Activated T-helper 2 cell treated with anti-CD3 and anti-CD28 coated beads, Interferon-gamma antibody, Interleukin-2, Interleukin-4, amounts not matched to agents 10 μg/mL and 5 μg/mL and 100 μg/mL, durations not matched to agents 14 hours and 24 hours and 36 hours (primary cell): Measurements from ENCODE around the gene PHLDB3. TPM values are rescaled to one million over a fixed set of nuclear protein-coding genes. Genes with fewer than 3 reads are reported as not detected.

Experiments
- DNase-seq: peaks from one replicate; pipeline ENCODE4 v3.0.0; 2021; ENCODE audit warnings: low spot score
- H3K27ac Mint-ChIP-seq: one replicate; pipeline ENCODE4 v1.8.0; 2021; ENCODE audit warnings: mixed read lengths
- H3K27me3 Mint-ChIP-seq: one replicate; pipeline ENCODE4 v1.8.0; 2021; ENCODE audit warnings: low read depth, mixed read lengths
- H3K36me3 Mint-ChIP-seq: one replicate; pipeline ENCODE4 v1.8.0; 2021; ENCODE audit warnings: low read depth, mixed read lengths
- H3K4me1 Mint-ChIP-seq: one replicate; pipeline ENCODE4 v1.8.0; 2021; ENCODE audit warnings: low read depth, mixed read lengths
- H3K4me3 Mint-ChIP-seq: one replicate; pipeline ENCODE4 v1.8.0; 2021; ENCODE audit warnings: low read depth, mild to moderate bottlenecking, moderate library complexity, mixed read lengths
- H3K9me3 Mint-ChIP-seq: one replicate; pipeline ENCODE4 v1.8.0; 2021; ENCODE audit warnings: mixed read lengths
- intact Hi-C: fragments of 100-400 bp; cut with micrococcal nuclease; formaldehyde crosslinking; loops from one replicate; pipeline ENCODE4 v1.15.1; 2023
- total RNA-seq: library from RNA; stranded (reverse); gene quantifications from 2 replicates; pipeline ENCODE4 v1.2.3, GENCODE V29; 2022

Gene PHLDB3
- total RNA-seq, 1 donor from 2014 or later: 25.3 TPM

- no peaks in the 10 kb centered on the region for H3K9me3 Mint-ChIP-seq
- peak; percentile 96 for DNase-seq
- H3K27ac Mint-ChIP-seq: peak overlapping the region; percentile 93
- H3K4me3 Mint-ChIP-seq: peak overlapping the region; percentile 87
- intact Hi-C loops: loop anchor here (1.0 to 5.0 kb wide), 4 partner anchors 28 to 93 kb away; partner anchors contain the start of genes IRGQ and ZNF576
- H3K27me3 Mint-ChIP-seq: no peaks in the 10 kb centered on the region
- H3K4me1 Mint-ChIP-seq: peaks cover 20% of the 10 kb centered on the region
- H3K36me3 Mint-ChIP-seq: peaks cover 35% of the 10 kb centered on the region
Observed at GRCh38 chr19:43503501-43504425, 783 bp downstream of the PHLDB3 start.

- peaks cover 20% of the 10 kb centered on the region for H3K4me1 Mint-ChIP-seq
- DNase-seq: no peak
- intact Hi-C loops: loop anchor here (5.0 kb wide), 1 partner anchor 55 kb away; no protein-coding TSS in a partner anchor
- no peak overlapping the region for H3K27ac Mint-ChIP-seq
- peaks cover 32% of the 10 kb centered on the region for H3K36me3 Mint-ChIP-seq
- H3K27me3 Mint-ChIP-seq: no peaks in the 10 kb centered on the region
- no peaks in the 10 kb centered on the region for H3K9me3 Mint-ChIP-seq
- no peak overlapping the region for H3K4me3 Mint-ChIP-seq
Observed at GRCh38 chr19:43502419-43502976, 2.0 kb downstream of the PHLDB3 start.

GRCh38 chr19:43501661-43502418 lies 2.7 kb downstream of the PHLDB3 start:
- H3K4me1 Mint-ChIP-seq: peaks cover 20% of the 10 kb centered on the region
- no peak overlapping the region for H3K4me3 Mint-ChIP-seq
- intact Hi-C loops: loop anchor here (5.0 kb wide), 1 partner anchor 55 kb away; no protein-coding TSS in a partner anchor
- peaks cover 35% of the 10 kb centered on the region for H3K36me3 Mint-ChIP-seq
- H3K9me3 Mint-ChIP-seq: no peaks in the 10 kb centered on the region
- H3K27me3 Mint-ChIP-seq: no peaks in the 10 kb centered on the region
- no peak for DNase-seq
- H3K27ac Mint-ChIP-seq: no peak overlapping the region

- Mint-ChIP-seq H3K9me3 (no peaks in the 10 kb centered on the region), H3K4me1 (peaks cover 10% of the 10 kb centered on the region), H3K27ac (no peak overlapping the region), H3K36me3 (peaks cover 37% of the 10 kb centered on the region), H3K27me3 (no peaks in the 10 kb centered on the region), H3K4me3 (no peak overlapping the region)
- intact Hi-C loops: no loop called here
- no peak for DNase-seq
Observed at GRCh38 chr19:43499042-43499441, 5.5 kb downstream of the PHLDB3 start.

GRCh38 chr19:43498233-43498842 lies 6.2 kb downstream of the PHLDB3 start:
- peaks cover 8% of the 10 kb centered on the region for H3K4me1 Mint-ChIP-seq
- H3K36me3 Mint-ChIP-seq: peaks cover 37% of the 10 kb centered on the region
- DNase-seq: no peak
- no peaks in the 10 kb centered on the region for H3K27me3 Mint-ChIP-seq
- no peaks in the 10 kb centered on the region for H3K9me3 Mint-ChIP-seq
- intact Hi-C loops: no loop called here
- H3K4me3 Mint-ChIP-seq: no peak overlapping the region
- no peak overlapping the region for H3K27ac Mint-ChIP-seq

DNA sequence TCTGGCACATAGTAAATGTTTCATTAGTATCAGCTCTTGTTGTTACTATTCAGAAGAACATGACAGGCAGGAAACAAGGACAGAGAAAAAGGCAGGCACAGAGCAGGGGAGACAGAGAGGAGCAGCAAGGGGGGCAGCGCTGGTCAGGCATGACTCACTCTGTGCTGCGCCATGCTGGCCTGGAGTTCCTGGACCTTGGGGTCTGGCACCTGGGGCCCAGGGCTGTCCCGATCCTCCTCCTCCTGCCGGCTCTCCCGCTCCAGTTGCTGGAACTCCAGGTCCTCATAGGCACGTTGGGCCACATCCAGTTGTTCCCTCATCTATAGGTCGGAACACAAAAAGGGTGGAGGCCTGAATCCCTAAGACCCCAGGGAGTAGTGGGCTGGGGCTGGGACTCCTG lies 7.6 kb downstream of the PHLDB3 start:
- Mint-ChIP-seq H3K27ac (no peak overlapping the region), H3K36me3 (peaks cover 30% of the 10 kb centered on the region), H3K4me3 (no peak overlapping the region), H3K27me3 (no peaks in the 10 kb centered on the region), H3K4me1 (peaks cover 2% of the 10 kb centered on the region), H3K9me3 (no peaks in the 10 kb centered on the region)
- intact Hi-C loops: no loop called here
- DNase-seq: no peak

DNA sequence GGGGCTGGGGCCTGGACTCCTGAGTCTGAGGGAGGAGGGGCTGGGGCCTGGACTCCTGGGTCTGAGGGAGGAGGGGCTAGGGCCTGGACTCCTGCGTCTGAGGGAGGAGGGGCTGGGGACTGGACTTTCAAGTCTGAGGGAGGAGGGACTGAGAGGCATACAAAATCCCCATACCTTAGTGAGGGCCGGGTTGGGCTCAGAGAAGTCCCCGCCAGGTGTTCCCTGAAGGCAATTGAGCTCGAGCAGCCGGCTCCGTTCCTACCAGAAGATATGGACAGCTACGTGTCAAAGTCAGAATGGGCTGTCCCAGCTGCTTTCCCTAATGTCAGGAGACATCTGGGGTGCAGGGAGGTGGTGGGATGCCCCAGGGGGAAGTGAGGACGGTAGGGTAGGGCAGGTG lies 9.5 kb downstream of the PHLDB3 start:
- no peaks in the 10 kb centered on the region for H3K4me1 Mint-ChIP-seq
- no peak overlapping the region for H3K4me3 Mint-ChIP-seq
- intact Hi-C loops: no loop called here
- H3K27ac Mint-ChIP-seq: no peak overlapping the region
- no peaks in the 10 kb centered on the region for H3K9me3 Mint-ChIP-seq
- no peaks in the 10 kb centered on the region for H3K27me3 Mint-ChIP-seq
- DNase-seq: no peak
- peaks cover 26% of the 10 kb centered on the region for H3K36me3 Mint-ChIP-seq

DNA sequence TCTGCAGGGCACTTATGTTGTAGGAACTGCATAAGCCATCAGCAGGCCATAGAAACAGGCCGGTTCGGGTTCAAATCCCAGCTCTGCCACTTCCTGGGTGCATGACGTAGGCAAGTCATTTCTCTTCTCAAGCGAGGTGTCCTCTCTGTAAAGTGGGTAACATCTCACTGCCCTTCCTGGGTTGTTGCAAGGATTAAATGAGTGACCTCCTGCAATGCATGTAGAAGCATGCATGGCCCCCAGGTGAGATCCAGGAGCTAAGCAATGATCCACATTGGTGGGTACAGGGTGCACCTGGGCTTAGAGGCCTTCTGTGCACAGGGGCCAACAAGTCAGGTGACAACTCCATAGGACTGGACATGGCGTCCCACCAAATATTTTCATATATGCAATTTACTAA lies 13.8 kb downstream of the PHLDB3 start:
- intact Hi-C loops: no loop called here
- Mint-ChIP-seq H3K27me3 (no peaks in the 10 kb centered on the region), H3K4me3 (no peak overlapping the region), H3K36me3 (peaks cover 8% of the 10 kb centered on the region), H3K4me1 (peaks cover 1% of the 10 kb centered on the region), H3K9me3 (no peaks in the 10 kb centered on the region), H3K27ac (no peak overlapping the region)
- DNase-seq: no peak

GRCh38 chr19:43489979-43490599 lies 14.5 kb downstream of the PHLDB3 start:
- intact Hi-C loops: no loop called here
- peaks cover 1% of the 10 kb centered on the region for H3K4me1 Mint-ChIP-seq
- H3K9me3 Mint-ChIP-seq: no peaks in the 10 kb centered on the region
- H3K4me3 Mint-ChIP-seq: no peak overlapping the region
- DNase-seq: no peak
- H3K36me3 Mint-ChIP-seq: peaks cover 5% of the 10 kb centered on the region
- no peaks in the 10 kb centered on the region for H3K27me3 Mint-ChIP-seq
- H3K27ac Mint-ChIP-seq: peak overlapping the region; percentile 13

- peaks cover under 1% of the 10 kb centered on the region for H3K36me3 Mint-ChIP-seq
- no peak overlapping the region for H3K4me3 Mint-ChIP-seq
- no peaks in the 10 kb centered on the region for H3K9me3 Mint-ChIP-seq
- intact Hi-C loops: no loop called here
- no peak overlapping the region for H3K27ac Mint-ChIP-seq
- no peak for DNase-seq
- H3K27me3 Mint-ChIP-seq: no peaks in the 10 kb centered on the region
- peaks cover 1% of the 10 kb centered on the region for H3K4me1 Mint-ChIP-seq
Observed at GRCh38 chr19:43489310-43489709, 15.2 kb downstream of the PHLDB3 start.

DNA sequence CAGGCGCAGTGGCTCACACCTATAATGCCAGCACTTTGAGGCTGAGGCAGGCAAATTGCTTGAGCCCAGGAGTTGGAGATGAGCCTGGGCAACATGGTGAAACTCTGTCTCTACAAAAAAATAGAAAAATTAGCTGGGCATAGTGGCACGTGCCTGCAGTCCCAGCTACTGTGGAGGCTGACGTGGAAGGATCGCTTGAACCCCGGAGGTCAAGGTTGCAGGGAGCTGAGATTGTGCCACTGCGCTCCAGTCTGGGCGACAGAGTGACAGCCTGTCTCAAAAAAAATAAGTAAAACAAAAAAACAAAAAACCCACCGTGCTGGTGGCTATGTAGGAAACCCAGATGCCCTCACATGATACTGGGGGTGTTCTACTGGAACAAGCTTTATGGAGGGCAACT lies 16.4 kb downstream of the PHLDB3 start:
- H3K36me3 Mint-ChIP-seq: no peaks in the 10 kb centered on the region
- no peak overlapping the region for H3K4me3 Mint-ChIP-seq
- no peaks in the 10 kb centered on the region for H3K27me3 Mint-ChIP-seq
- H3K4me1 Mint-ChIP-seq: peaks cover 1% of the 10 kb centered on the region
- no peak overlapping the region for H3K27ac Mint-ChIP-seq
- no peaks in the 10 kb centered on the region for H3K9me3 Mint-ChIP-seq
- no peak for DNase-seq
- intact Hi-C loops: no loop called here

DNA sequence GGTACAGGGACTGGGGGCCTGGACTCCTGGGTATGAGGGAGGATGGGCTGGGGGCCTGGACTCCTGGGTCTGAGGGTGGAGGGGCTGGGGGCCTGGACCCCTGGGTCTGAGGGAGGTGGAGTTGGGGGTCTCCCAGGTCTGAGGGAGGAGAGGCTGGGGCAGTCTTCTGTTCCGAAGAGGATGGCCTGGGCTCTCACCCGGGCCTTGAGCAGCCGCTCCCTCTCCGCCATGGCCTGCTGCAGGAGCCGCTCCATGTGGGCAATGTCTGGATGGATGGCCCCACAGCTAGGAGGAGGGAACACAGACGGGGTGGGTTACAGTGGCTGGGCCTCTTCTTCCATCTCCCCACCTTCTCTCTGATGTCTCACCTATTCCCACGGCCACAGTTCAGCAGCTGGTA lies 18.1 kb downstream of the PHLDB3 start:
- DNase-seq: no peak
- no peak overlapping the region for H3K4me3 Mint-ChIP-seq
- H3K36me3 Mint-ChIP-seq: no peaks in the 10 kb centered on the region
- no peaks in the 10 kb centered on the region for H3K9me3 Mint-ChIP-seq
- H3K27me3 Mint-ChIP-seq: no peaks in the 10 kb centered on the region
- peaks cover 1% of the 10 kb centered on the region for H3K4me1 Mint-ChIP-seq
- intact Hi-C loops: no loop called here
- no peak overlapping the region for H3K27ac Mint-ChIP-seq
